ENCODE measurements around the gene CTNNBL1.

- TF ChIP-seq CTCF (conservative IDR thresholded peaks at IDR 0.05; ENCODE audit: low read depth, low read length) (no peak), EZH2 (IDR thresholded peaks at IDR 0.05; ENCODE audit: low read length, unreplicated experiment) (no peak), EZH2phosphoT487 (IDR thresholded peaks at IDR 0.05; ENCODE audit: borderline replicate concordance, low read length) (no peak)
Observed at GRCh38 chr20:37714978-37715672, 21.3 kb downstream of the CTNNBL1 start.
